Lung (tissue), 12 donors: ENCODE data around the gene MLLT6. TPM values are rescaled to one million over a fixed set of nuclear protein-coding genes. Genes with fewer than 3 reads are reported as not detected.
A peak's percentile ranks its signal among the peaks of the same experiment; 100 is the strongest.

ENCODE experiments used
- ATAC-seq: fragments of 200-7000 bp; cut with Tn5 transposase; one replicate; pipeline ENCODE4 v1.9.1; 2020; ENCODE audit warnings: moderate number of reproducible peaks; ENCODE audit not compliant: insufficient read depth, low FRiP score
- DNase-seq, 3 donors: peaks; one replicate each; pipeline ENCODE4 v3.0.0-alpha.2; 2013 to 2017
- H3K27ac ChIP-seq, 2 donors: one replicate each; pipeline ENCODE4 v1.5.1; 2013; ENCODE audit warnings: mild to moderate bottlenecking in 2 of 2, moderate library complexity in 2 of 2, control low read depth in 1 of 2, inconsistent platforms in 1 of 2, low read depth in 1 of 2, low read length in 1 of 2
- H3K27me3 ChIP-seq, 3 donors: one replicate each; pipeline ENCODE4 v1.5.1; 2013; ENCODE audit warnings: low read length in 2 of 3; ENCODE audit not compliant: control insufficient read depth in 3 of 3, insufficient read depth in 3 of 3
- H3K36me3 ChIP-seq, 4 donors: one replicate each; pipeline ENCODE4 v1.5.1; 2013; ENCODE audit warnings: low read length in 4 of 4, mild to moderate bottlenecking in 1 of 4, moderate library complexity in 1 of 4; ENCODE audit not compliant: control insufficient read depth in 4 of 4, insufficient read depth in 4 of 4
- H3K4me1 ChIP-seq, 5 donors: one replicate each; pipeline ENCODE4 v1.5.1; 2013; ENCODE audit warnings: low read length in 5 of 5, mild to moderate bottlenecking in 2 of 5, moderate library complexity in 1 of 5; ENCODE audit not compliant: control insufficient read depth in 5 of 5, insufficient read depth in 5 of 5
- H3K4me3 ChIP-seq: one replicate; pipeline ENCODE4 v1.5.1; 2013; ENCODE audit warnings: mild to moderate bottlenecking, control low read depth, moderate library complexity
- H3K9ac ChIP-seq, 2 donors: one replicate each; pipeline ENCODE4 v1.5.1; 2013; ENCODE audit warnings: low read length in 2 of 2, control low read depth in 1 of 2; ENCODE audit not compliant: insufficient read depth in 1 of 2
- H3K9me3 ChIP-seq, 4 donors: one replicate each; pipeline ENCODE4 v1.5.1; 2013; ENCODE audit warnings: low read length in 3 of 4, mild to moderate bottlenecking in 1 of 4, moderate library complexity in 1 of 4; ENCODE audit not compliant: control insufficient read depth in 4 of 4, insufficient read depth in 3 of 4
- WGBS, 2 donors: extraction: QIAGEN DNeasy Blood & Tissue Kit; methylation state at CpG; one replicate each; pipeline ENCODE4 v1.1.7; 2013; 5-methylcytosine and 5-hydroxymethylcytosine counted together
- polyA plus RNA-seq, 2 donors: library from polyadenylated mRNA; stranded (reverse); fragments of 200-250 nt; gene quantifications; one replicate each; pipeline ENCODE4 v1.2.1, GENCODE V29; 2013
- total RNA-seq, 2 donors: library from RNA; depleted of rRNA in 1 of 2; stranded (reverse); fragments of >200 nt in 1 of 2; gene quantifications; one replicate each; pipeline ENCODE4 v1.2.1, GENCODE V29; 2014 to 2021
- TF ChIP-seq, protein P1 (sequence below): IDR thresholded peaks from 2 replicates; pipeline ENCODE4 v1.5.1; 2012; ENCODE audit warnings: mild to moderate bottlenecking; ENCODE audit errors: control extremely low read depth, extremely low read depth
- donor health status: control.
- donor health status: control.
- donor health status: Bipolar disorder and iron deficiency.
- donor health status: healthy.
- donor health status: DM: yes; HTN: yes; CAD: no.

Gene MLLT6
- total and polyA plus RNA-seq, 4 donors = 64.0 to 108 (median 70.3) TPM

DNA sequence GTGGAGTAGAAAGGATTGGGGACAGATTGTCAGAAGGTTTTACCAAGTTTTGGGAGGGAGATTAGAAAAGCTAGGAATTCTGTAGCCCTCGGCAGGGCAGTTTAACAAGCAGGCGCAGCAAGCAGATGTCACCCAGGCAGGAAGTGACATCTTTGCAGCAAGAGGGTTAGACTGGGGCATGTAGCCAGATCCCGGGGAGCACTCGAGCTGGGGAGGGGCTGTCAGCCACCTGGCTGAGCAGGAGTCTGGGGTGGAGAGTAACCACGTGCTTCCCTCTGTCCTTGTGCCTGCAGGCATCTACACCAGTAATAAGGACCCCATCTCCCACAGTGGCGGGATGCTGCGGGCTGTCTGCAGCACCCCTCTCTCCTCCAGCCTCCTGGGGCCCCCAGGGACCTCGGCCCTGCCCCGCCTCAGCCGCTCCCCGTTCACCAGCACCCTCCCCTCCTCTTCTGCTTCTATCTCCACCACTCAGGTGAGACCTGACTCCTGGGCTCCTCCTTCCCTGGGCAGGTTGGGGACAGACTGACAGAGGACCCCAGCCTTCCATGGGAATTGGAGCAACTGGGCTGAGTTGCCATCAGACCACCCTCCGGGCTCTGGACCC is 12.2 kb downstream of the MLLT6 start:
- H3K36me3 ChIP-seq = peaks cover 20 to 85% (median 43%) of the 10 kb centered on the region in 4 donors
- no peak overlapping the region for H3K27ac ChIP-seq
- WGBS, 2 donors = 79 to 88% methylated on average over 12 of the region's 12 CpGs
- H3K4me3 ChIP-seq = no peak overlapping the region
- H3K27me3 ChIP-seq = no peaks in the 10 kb centered on the region
- no peaks in the 10 kb centered on the region for H3K9me3 ChIP-seq
- ATAC-seq = no peak
- TF ChIP-seq, protein P1, sequence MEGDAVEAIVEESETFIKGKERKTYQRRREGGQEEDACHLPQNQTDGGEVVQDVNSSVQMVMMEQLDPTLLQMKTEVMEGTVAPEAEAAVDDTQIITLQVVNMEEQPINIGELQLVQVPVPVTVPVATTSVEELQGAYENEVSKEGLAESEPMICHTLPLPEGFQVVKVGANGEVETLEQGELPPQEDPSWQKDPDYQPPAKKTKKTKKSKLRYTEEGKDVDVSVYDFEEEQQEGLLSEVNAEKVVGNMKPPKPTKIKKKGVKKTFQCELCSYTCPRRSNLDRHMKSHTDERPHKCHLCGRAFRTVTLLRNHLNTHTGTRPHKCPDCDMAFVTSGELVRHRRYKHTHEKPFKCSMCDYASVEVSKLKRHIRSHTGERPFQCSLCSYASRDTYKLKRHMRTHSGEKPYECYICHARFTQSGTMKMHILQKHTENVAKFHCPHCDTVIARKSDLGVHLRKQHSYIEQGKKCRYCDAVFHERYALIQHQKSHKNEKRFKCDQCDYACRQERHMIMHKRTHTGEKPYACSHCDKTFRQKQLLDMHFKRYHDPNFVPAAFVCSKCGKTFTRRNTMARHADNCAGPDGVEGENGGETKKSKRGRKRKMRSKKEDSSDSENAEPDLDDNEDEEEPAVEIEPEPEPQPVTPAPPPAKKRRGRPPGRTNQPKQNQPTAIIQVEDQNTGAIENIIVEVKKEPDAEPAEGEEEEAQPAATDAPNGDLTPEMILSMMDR = no peak
- peaks cover 0 to 9% (median 0%) of the 10 kb centered on the region in 5 donors for H3K4me1 ChIP-seq
- DNase-seq = no peak
- no peak overlapping the region for H3K9ac ChIP-seq

DNA sequence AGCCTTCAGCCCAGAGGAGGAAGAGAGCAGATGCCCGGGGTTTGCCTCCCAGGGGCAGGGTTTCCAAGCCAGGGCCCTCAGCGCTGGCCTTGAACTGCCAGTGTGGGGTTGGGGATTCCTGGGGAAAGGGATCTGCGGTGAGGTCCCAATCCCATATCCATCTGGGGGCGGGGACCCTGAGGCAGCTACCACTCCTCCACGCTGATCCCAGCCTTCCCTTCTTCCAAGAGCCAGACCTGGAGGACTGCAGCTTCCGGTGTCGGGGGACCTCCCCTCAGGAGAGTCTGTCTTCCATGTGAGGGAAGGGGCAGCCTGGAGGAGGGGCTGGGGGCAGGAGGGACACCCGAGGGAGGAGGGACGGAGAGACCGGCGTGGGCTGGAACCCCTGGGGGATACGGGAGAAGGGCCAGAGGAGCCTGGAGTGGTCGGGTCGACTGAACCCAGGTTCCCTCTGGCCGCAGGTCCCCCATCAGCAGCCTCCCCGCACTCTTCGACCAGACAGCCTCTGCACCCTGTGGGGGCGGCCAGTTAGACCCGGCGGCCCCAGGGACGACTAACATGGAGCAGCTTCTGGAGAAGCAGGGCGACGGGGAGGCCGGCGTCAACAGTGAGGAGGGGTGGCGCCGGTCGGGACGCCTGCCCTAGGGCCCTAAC is 14.3 kb downstream of the MLLT6 start:
- no peaks in the 10 kb centered on the region for H3K27me3 ChIP-seq
- no peak overlapping the region for H3K27ac ChIP-seq
- DNase-seq (no peak), ATAC-seq (no peak)
- peaks cover 19 to 76% (median 31%) of the 10 kb centered on the region in 4 donors for H3K36me3 ChIP-seq
- no peak overlapping the region for H3K4me3 ChIP-seq
- TF ChIP-seq, protein P1 = no peak
- H3K9me3 ChIP-seq = no peaks in the 10 kb centered on the region
- peaks cover 0 to 9% (median 0%) of the 10 kb centered on the region in 5 donors for H3K4me1 ChIP-seq
- 93% methylated on average over 26 to 29 of the region's 29 CpGs for WGBS, 2 donors
- H3K9ac ChIP-seq = no peak overlapping the region

DNA sequence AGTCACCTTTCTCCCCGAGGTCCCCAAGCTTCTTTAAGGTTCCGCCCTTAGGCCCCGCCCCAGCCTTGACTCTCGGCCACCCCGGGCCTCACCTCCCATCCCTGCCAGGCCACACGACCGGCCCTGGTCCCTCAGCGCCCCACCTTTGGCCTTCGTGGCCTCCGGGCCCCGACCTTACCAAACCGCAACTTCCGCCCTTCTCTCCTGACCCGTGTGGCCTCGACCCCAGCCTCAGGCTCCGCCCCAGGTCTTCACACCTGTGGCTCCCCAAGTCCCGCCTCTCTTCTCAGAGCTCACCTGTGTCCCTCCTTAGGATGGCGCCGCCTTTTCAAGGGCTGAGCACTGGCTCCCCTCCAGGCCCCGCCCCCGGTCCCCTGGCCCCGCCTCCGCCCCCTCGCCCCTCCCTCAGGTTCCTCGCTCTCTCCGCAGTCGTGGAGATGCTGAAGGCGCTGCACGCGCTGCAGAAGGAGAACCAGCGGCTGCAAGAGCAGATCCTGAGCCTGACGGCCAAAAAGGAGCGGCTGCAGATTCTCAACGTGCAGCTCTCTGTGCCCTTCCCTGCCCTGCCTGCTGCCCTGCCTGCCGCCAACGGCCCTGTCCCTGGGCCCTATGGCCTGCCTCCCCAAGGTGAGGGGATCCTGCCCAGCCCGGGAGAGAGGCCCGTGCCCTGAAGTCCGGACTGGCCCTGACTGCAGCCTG is 15.0 kb downstream of the MLLT6 start:
- DNase-seq (peak in 1 of 3 donors; percentile 42), ATAC-seq (no peak)
- WGBS, 2 donors = 83 to 85% methylated on average over 39 of the region's 39 CpGs
- TF ChIP-seq, protein P1 = no peak
- H3K27me3 ChIP-seq = no peaks in the 10 kb centered on the region
- no peaks in the 10 kb centered on the region for H3K9me3 ChIP-seq
- peaks cover 0 to 9% (median under 1%) of the 10 kb centered on the region in 5 donors for H3K4me1 ChIP-seq
- no peak overlapping the region for H3K9ac ChIP-seq
- H3K27ac ChIP-seq = no peak overlapping the region
- H3K36me3 ChIP-seq = peaks cover 19 to 78% (median 30%) of the 10 kb centered on the region in 4 donors
- no peak overlapping the region for H3K4me3 ChIP-seq
